Caco-2 (cell line): ENCODE data around the gene CSTPP1. TPM values are rescaled to one million over a fixed set of nuclear protein-coding genes. Genes with fewer than 3 reads are reported as not detected.

Experiments
- BruUV-seq: library from RNA; stranded (reverse); fragments of 400-500 nt; replicated peaks from 2 replicates; lab custom pipeline; 2021; lab: Mats Ljungman, UMichigan
- CTCF ChIA-PET: fragments of 300-600 bp; sonication (Branson Sonifier 250); formaldehyde crosslinking; loops from one replicate; lab custom pipeline; 2022; ENCODE audit warnings: antibody characterized with exemption; lab: Charles Lee
- POLR2A ChIA-PET: fragments of 300-600 bp; sonication (Branson Sonifier 250); formaldehyde crosslinking; loops from one replicate; lab custom pipeline; 2022; ENCODE audit warnings: antibody characterized with exemption; lab: Charles Lee
- DNase-seq, 2 experiments: peaks; one replicate each; pipeline versions ENCODE4 v3.0.0 to v3.0.0-alpha.2; 2020 to 2022
- H3K27me3 ChIP-seq: replicated peaks from 2 replicates; pipeline ENCODE4 v1.6.0; 2011; ENCODE audit warnings: low read length; ENCODE audit not compliant: control insufficient read depth, insufficient read depth
- H3K36me3 ChIP-seq: 2 replicates; pipeline ENCODE4 v1.5.1; 2011; ENCODE audit warnings: low read length; ENCODE audit not compliant: control insufficient read depth, insufficient read depth
- H3K4me1 ChIP-seq: fragments of 250-450 bp; sonication (Bioruptor Pico); 2 replicates; pipeline ENCODE4 v1.5.1; 2020; ENCODE audit warnings: mild to moderate bottlenecking
- H3K4me3 ChIP-seq: 2 replicates; pipeline ENCODE4 v1.5.1; 2011; ENCODE audit warnings: low read depth, mild to moderate bottlenecking, control low read depth, low read length
- H3K9me3 ChIP-seq: fragments of 250-450 bp; sonication (Bioruptor Pico); 2 replicates; pipeline ENCODE4 v1.5.1; 2020; ENCODE audit warnings: mild to moderate bottlenecking, moderate library complexity
- H3K27ac Mint-ChIP-seq: one replicate; pipeline ENCODE4 v1.8.0; 2022; ENCODE audit warnings: mixed read lengths; ENCODE audit not compliant: unreplicated experiment
- H3K27me3 Mint-ChIP-seq: one replicate; pipeline ENCODE4 v1.8.0; 2022; ENCODE audit warnings: mixed read lengths; ENCODE audit not compliant: insufficient read depth, unreplicated experiment
- H3K36me3 Mint-ChIP-seq: one replicate; pipeline ENCODE4 v1.8.0; 2022; ENCODE audit warnings: mild to moderate bottlenecking, mixed read lengths; ENCODE audit not compliant: insufficient read depth, unreplicated experiment
- H3K4me1 Mint-ChIP-seq: one replicate; pipeline ENCODE4 v1.8.0; 2022; ENCODE audit warnings: low read depth, mixed read lengths; ENCODE audit not compliant: unreplicated experiment
- H3K4me3 Mint-ChIP-seq: one replicate; pipeline ENCODE4 v1.8.0; 2022; ENCODE audit warnings: mild to moderate bottlenecking, moderate library complexity, mixed read lengths; ENCODE audit not compliant: unreplicated experiment
- H3K9me3 Mint-ChIP-seq: one replicate; pipeline ENCODE4 v1.8.0; 2022; ENCODE audit warnings: mixed read lengths; ENCODE audit not compliant: unreplicated experiment
- intact Hi-C: fragments of 100-400 bp; cut with micrococcal nuclease; formaldehyde crosslinking; loops from one replicate; pipeline ENCODE4 v1.10.0; 2022; ENCODE audit not compliant: unreplicated experiment
- total RNA-seq: library from RNA; stranded (reverse); gene quantifications from 2 replicates; pipeline ENCODE4 v1.2.3, GENCODE V29; 2022
- TF ChIP-seq, protein P1 (sequence below), 2 experiments: fragments of 200-600 bp in 1 of 2; IDR thresholded peaks; 1 replicate in 1 of 2; 2 replicates in 1 of 2; pipeline versions ENCODE4 v1.5.1 to v1.8.0; 2011 to 2022; ENCODE audit warnings: antibody characterized with exemption in 1 of 2, control low read depth in 1 of 2, inconsistent platforms in 1 of 2, low read depth in 1 of 2, low read length in 1 of 2, mild to moderate bottlenecking in 1 of 2, moderate library complexity in 1 of 2; ENCODE audit not compliant: insufficient read depth in 1 of 2, severe bottlenecking in 1 of 2, unreplicated experiment in 1 of 2

Gene CSTPP1
- total RNA-seq, 1 experiment from 2014 or later: 22.9 TPM

DNA sequence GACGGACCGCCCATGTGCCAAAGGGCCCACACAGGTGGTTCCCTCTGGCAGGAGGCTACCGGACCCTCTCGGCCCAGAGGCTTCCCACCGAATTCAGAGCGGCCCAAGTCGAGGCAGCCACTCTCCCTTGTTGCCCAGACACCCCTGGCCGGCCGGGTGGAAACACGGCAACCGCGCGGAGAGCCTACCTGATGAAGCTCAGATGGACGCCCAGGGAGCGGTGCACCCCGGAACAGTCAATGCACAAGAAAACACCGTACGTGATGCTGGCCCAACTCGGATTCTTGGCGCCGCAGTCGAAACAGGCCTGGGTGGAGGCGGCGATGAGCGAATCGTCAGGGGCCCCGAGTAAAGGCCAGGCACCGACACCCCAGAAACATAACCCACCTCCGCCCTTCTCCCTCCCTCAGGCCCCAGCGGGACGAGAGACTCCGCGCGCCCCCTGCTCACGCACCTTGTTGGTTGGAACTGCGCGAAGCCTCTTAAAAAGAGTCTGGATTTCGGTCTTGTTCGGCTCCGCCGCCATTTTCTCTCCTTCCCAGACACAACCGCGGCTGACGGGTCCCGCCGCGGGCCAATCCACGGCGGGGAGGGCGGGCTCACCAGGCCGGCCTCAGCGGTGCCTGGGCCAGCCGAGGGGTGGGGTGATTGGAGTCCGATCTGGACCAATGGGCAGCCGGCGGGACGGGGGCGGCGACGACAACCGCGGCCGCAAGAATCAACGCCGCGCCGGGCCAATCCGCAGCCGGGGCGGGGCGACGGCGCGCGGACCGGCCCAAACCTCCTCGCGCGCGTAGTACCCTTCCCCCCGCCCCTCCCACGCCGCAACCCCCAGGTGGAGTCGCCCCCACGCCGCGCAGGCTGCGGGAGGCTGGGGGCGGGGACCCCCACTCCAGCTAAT is 240.0 kb downstream of the CSTPP1 start, which contains the start of gene ARFGAP2:
TSS of gene ARFGAP2 (minus strand) at position 552 of the 901 bp plus-strand sequence. CDS start at position 526, 26 bp downstream.
- ChIA-PET POLR2A (interaction anchor here (1.2 kb wide), 1 partner anchor 10 kb away, joined by 3 read pairs; no protein-coding TSS in a partner anchor), CTCF (interaction anchor here (1.5 kb wide), 1 partner anchor 81 kb away, joined by 7 read pairs; the partner anchor contains the start of gene NR1H3)
- BruUV-seq: TSS peak; percentile 49
- H3K36me3 Mint-ChIP-seq: peaks cover 66% of the 10 kb centered on the region
- intact Hi-C loops: loop anchor here (1.0 to 5.0 kb wide), 7 partner anchors 9 to 179 kb away; partner anchors contain the start of gene ACP2
- no peaks in the 10 kb centered on the region for H3K27me3 Mint-ChIP-seq
- Histone ChIP-seq H3K27me3 (no peaks in the 10 kb centered on the region), H3K9me3 (no peaks in the 10 kb centered on the region), H3K4me3 (peak within 1 kb of the TSS; percentile 99), H3K4me1 (peaks cover 8% of the 10 kb centered on the region; the same call in 1 of the 2 replicates), H3K36me3 (peaks cover 10% of the 10 kb centered on the region)
- no peaks in the 10 kb centered on the region for H3K9me3 Mint-ChIP-seq
- TF ChIP-seq, protein P1, sequence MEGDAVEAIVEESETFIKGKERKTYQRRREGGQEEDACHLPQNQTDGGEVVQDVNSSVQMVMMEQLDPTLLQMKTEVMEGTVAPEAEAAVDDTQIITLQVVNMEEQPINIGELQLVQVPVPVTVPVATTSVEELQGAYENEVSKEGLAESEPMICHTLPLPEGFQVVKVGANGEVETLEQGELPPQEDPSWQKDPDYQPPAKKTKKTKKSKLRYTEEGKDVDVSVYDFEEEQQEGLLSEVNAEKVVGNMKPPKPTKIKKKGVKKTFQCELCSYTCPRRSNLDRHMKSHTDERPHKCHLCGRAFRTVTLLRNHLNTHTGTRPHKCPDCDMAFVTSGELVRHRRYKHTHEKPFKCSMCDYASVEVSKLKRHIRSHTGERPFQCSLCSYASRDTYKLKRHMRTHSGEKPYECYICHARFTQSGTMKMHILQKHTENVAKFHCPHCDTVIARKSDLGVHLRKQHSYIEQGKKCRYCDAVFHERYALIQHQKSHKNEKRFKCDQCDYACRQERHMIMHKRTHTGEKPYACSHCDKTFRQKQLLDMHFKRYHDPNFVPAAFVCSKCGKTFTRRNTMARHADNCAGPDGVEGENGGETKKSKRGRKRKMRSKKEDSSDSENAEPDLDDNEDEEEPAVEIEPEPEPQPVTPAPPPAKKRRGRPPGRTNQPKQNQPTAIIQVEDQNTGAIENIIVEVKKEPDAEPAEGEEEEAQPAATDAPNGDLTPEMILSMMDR (IDR thresholded peaks at IDR 0.05; ENCODE audit: insufficient read depth in 1 of 2, low read depth in 1 of 2, low read length in 1 of 2, severe bottlenecking in 1 of 2, unreplicated experiment in 1 of 2): no peak
- peaks cover 20% of the 10 kb centered on the region for H3K4me1 Mint-ChIP-seq
- DNase-seq: peak; percentile 96 to 98
- H3K4me3 Mint-ChIP-seq: peak within 1 kb of the TSS; percentile 87
- H3K27ac Mint-ChIP-seq: peak within 1 kb of the TSS; percentile 99

DNA sequence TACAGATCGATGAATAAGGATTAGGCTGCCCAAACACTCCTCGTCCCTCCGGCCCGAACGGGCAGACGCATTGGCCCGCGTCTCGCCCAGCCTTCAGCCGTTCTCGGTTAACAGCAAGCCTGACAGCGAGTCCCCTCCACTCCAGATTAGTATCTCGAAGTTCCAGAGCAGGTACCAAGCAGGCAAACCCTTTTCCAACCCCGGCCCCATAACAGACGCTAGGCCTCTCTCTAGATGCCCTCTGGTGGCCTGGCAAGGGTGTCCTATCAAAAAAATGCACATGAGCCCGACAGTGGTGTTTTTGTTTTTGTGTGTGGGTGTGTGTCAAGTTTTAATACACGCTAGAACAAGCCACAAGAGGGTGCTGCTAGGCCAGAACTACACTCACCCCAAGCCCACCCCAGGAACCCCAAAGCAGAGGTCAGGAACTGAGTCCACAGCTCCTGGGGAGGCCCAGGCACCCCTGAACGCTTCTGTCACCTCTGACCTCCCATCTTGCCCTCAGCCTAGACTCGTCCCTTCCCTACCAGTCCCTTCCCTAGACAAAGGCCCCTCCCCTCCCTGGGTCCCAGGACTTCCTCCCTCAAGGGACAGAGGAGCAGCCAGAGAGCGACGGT is 240.8 kb downstream of the CSTPP1 start:
- peak; percentile 69 to 75 for DNase-seq
- H3K27me3 ChIP-seq: no peaks in the 10 kb centered on the region
- Mint-ChIP-seq H3K9me3 (no peaks in the 10 kb centered on the region), H3K27me3 (no peaks in the 10 kb centered on the region), H3K36me3 (peaks cover 62% of the 10 kb centered on the region), H3K4me1 (peaks cover 20% of the 10 kb centered on the region), H3K27ac (peak overlapping the region; percentile 99), H3K4me3 (peak overlapping the region; percentile 87)
- no peaks in the 10 kb centered on the region for H3K9me3 ChIP-seq
- TF ChIP-seq, protein P1 (IDR thresholded peaks at IDR 0.05; ENCODE audit: insufficient read depth in 1 of 2, low read depth in 1 of 2, low read length in 1 of 2, severe bottlenecking in 1 of 2, unreplicated experiment in 1 of 2): peak; percentile 54 to 71
- H3K36me3 ChIP-seq: peaks cover 10% of the 10 kb centered on the region
- H3K4me1 ChIP-seq: peaks cover 8% of the 10 kb centered on the region; the same call in 1 of the 2 replicates
- CTCF ChIA-PET: interaction anchor here (1.1 to 2.6 kb wide), 6 partner anchors 10 to 178 kb away, joined by 5 to 12 read pairs (median 6); partner anchors contain the start of genes ACP2, DDB2 and NR1H3
- intact Hi-C loops: loop anchor here (1.0 to 5.0 kb wide), 6 partner anchors 8 to 178 kb away; no protein-coding TSS in a partner anchor
- peak overlapping the region; percentile 67 for H3K4me3 ChIP-seq
- POLR2A ChIA-PET: interaction anchor here (0.6 to 1.2 kb wide), 2 partner anchors 10 to 38 kb away, joined by 3 read pairs; partner anchors contain the start of gene DDB2
- no TSS peak for BruUV-seq
